MM.1S (cell line): ENCODE results near the gene FBXL13.

Experiments
- DNase-seq: peaks from one replicate; pipeline ENCODE4 v3.0.0-alpha.2; 2015
- H2AFZ ChIP-seq: fragments of 300-600 bp; sonication (generic); 2 replicates; pipeline ENCODE4 v1.6.0; 2016; ENCODE audit warnings: antibody characterized with exemption, low read length
- H3F3A ChIP-seq: fragments of 300-600 bp; sonication (generic); 2 replicates; pipeline ENCODE4 v1.6.1; 2016; ENCODE audit warnings: mild to moderate bottlenecking, antibody characterized with exemption, low read length, moderate library complexity, mixed read lengths; ENCODE audit not compliant: insufficient read depth
- H3K27ac ChIP-seq: fragments of 300-600 bp; sonication (generic); 2 replicates; pipeline ENCODE4 v1.5.1; 2016; ENCODE audit warnings: mild to moderate bottlenecking, low read length
- H3K27me3 ChIP-seq: fragments of 300-600 bp; sonication (generic); replicated peaks from 2 replicates; pipeline ENCODE4 v1.6.0; 2016; ENCODE audit warnings: low read length; ENCODE audit not compliant: insufficient read depth
- H3K36me3 ChIP-seq: fragments of 300-600 bp; sonication (generic); replicated peaks from 2 replicates; pipeline ENCODE4 v1.6.1; 2016; ENCODE audit warnings: mild to moderate bottlenecking, low read length, mixed read lengths; ENCODE audit not compliant: insufficient read depth
- H3K4me1 ChIP-seq: fragments of 300-600 bp; sonication (generic); 2 replicates; pipeline ENCODE4 v1.6.1; 2016; ENCODE audit warnings: low read length, mixed read lengths
- H3K4me2 ChIP-seq: fragments of 300-600 bp; sonication (generic); 2 replicates; pipeline ENCODE4 v1.6.0; 2016; ENCODE audit warnings: low read depth, low read length
- H3K4me3 ChIP-seq: fragments of 300-600 bp; sonication (generic); 2 replicates; pipeline ENCODE4 v1.5.1; 2016; ENCODE audit warnings: low read length, mixed read lengths
- H3K79me2 ChIP-seq: fragments of 300-600 bp; sonication (generic); 2 replicates; pipeline ENCODE4 v1.6.1; 2016; ENCODE audit warnings: mixed run types, low read length, mixed read lengths
- H3K9ac ChIP-seq: fragments of 300-600 bp; sonication (generic); 2 replicates; pipeline ENCODE4 v1.6.1; 2016; ENCODE audit warnings: low read length, mixed read lengths
- H3K9me2 ChIP-seq: fragments of 300-600 bp; sonication (generic); replicated peaks from 2 replicates; pipeline ENCODE4 v1.6.1; 2016; ENCODE audit warnings: mild to moderate bottlenecking, low read length, mixed read lengths; ENCODE audit not compliant: insufficient read depth
- H3K9me3 ChIP-seq: fragments of 300-600 bp; sonication (generic); replicated peaks from 2 replicates; pipeline ENCODE4 v1.6.1; 2016; ENCODE audit warnings: mild to moderate bottlenecking, low read length, mixed read lengths; ENCODE audit not compliant: insufficient read depth
- H4K20me1 ChIP-seq: fragments of 300-600 bp; sonication (generic); 2 replicates; pipeline ENCODE4 v1.6.1; 2016; ENCODE audit warnings: mild to moderate bottlenecking, low read length, moderate library complexity, mixed read lengths; ENCODE audit not compliant: insufficient read depth
- CTCF ChIP-seq: fragments of 300-600 bp; sonication (generic); IDR thresholded peaks from 2 replicates; pipeline ENCODE4 v1.5.1; 2016; ENCODE audit warnings: antibody characterized with exemption, low read length, mixed read lengths
- EZH2 ChIP-seq: fragments of 300-600 bp; sonication (generic); optimal IDR thresholded peaks from 2 replicates; pipeline ENCODE3; 2017; ENCODE audit warnings: low read depth, mild to moderate bottlenecking, antibody characterized with exemption, low read length, mixed read lengths
- EZH2phosphoT487 ChIP-seq: fragments of 300-600 bp; sonication (generic); IDR thresholded peaks from 2 replicates; pipeline ENCODE4 v1.6.1; 2018; ENCODE audit warnings: antibody characterized with exemption, low read length

FBXL13 gene

GRCh38 chr7:102992509-102992937, 82.1 kb downstream of the FBXL13 start:
- Histone ChIP-seq H3K79me2 (no peaks in the 10 kb centered on the region), H3K9me3 (no peaks in the 10 kb centered on the region), H3K4me1 (no peaks in the 10 kb centered on the region), H3F3A (no peaks in the 10 kb centered on the region), H3K27ac (no peak overlapping the region), H3K4me2 (no peak overlapping the region), H3K9ac (no peak overlapping the region), H3K36me3 (no peaks in the 10 kb centered on the region), H3K9me2 (no peaks in the 10 kb centered on the region), H3K4me3 (no peak overlapping the region), H3K27me3 (no peaks in the 10 kb centered on the region), H4K20me1 (no peaks in the 10 kb centered on the region), H2AFZ (no peak overlapping the region)
- no peak for DNase-seq
- TF ChIP-seq EZH2 (no peak), CTCF (no peak), EZH2phosphoT487 (no peak)

- no peaks in the 10 kb centered on the region for H3K9me2 ChIP-seq
- no peak overlapping the region for H3K9ac ChIP-seq
- no peaks in the 10 kb centered on the region for H3F3A ChIP-seq
- H3K9me3 ChIP-seq, result no peaks in the 10 kb centered on the region
- no peak for DNase-seq
- H3K27ac ChIP-seq, result no peak overlapping the region
- TF ChIP-seq EZH2 (no peak), EZH2phosphoT487 (no peak), CTCF (no peak)
- no peaks in the 10 kb centered on the region for H4K20me1 ChIP-seq
- no peaks in the 10 kb centered on the region for H3K27me3 ChIP-seq
- no peak overlapping the region for H3K4me2 ChIP-seq
- no peaks in the 10 kb centered on the region for H3K4me1 ChIP-seq
- H3K79me2 ChIP-seq, result no peaks in the 10 kb centered on the region
- H2AFZ ChIP-seq, result no peak overlapping the region
- H3K4me3 ChIP-seq, result no peak overlapping the region
- no peaks in the 10 kb centered on the region for H3K36me3 ChIP-seq
These were observed 82.9 kb downstream of the FBXL13 start for GRCh38 chr7:102991540-102992214.

GRCh38 chr7:102991077-102991539, 83.5 kb downstream of the FBXL13 start:
- no peak overlapping the region for H3K27ac ChIP-seq
- H3K4me2 ChIP-seq, result no peak overlapping the region
- no peaks in the 10 kb centered on the region for H3K4me1 ChIP-seq
- H3K36me3 ChIP-seq, result no peaks in the 10 kb centered on the region
- H3K27me3 ChIP-seq, result no peaks in the 10 kb centered on the region
- no peaks in the 10 kb centered on the region for H3K9me3 ChIP-seq
- no peaks in the 10 kb centered on the region for H3F3A ChIP-seq
- H4K20me1 ChIP-seq, result no peaks in the 10 kb centered on the region
- no peak overlapping the region for H2AFZ ChIP-seq
- H3K4me3 ChIP-seq, result no peak overlapping the region
- H3K9ac ChIP-seq, result no peak overlapping the region
- TF ChIP-seq EZH2phosphoT487, result no peak
- no peak for TF ChIP-seq EZH2
- TF ChIP-seq CTCF, result no peak
- DNase-seq, result no peak
- no peaks in the 10 kb centered on the region for H3K9me2 ChIP-seq
- no peaks in the 10 kb centered on the region for H3K79me2 ChIP-seq
